K562 (cell line): ENCODE data around the gene FAM78B. TPM values are rescaled to one million over a fixed set of nuclear protein-coding genes. Genes with fewer than 3 reads are reported as not detected.

Experiments
- ATAC-seq: fragments of 200-7000 bp; cut with Tn5 transposase; 3 replicates; pipeline ENCODE4 v1.9.1; 2020; ENCODE audit warnings: moderate library complexity
- BruUV-seq: library from RNA; stranded (reverse); fragments of 400-500 nt; replicated peaks from 2 replicates; lab custom pipeline; 2021; lab: Mats Ljungman, UMichigan
- CTCF ChIA-PET: fragments of 300-600 bp; formaldehyde crosslinking; extraction: SDS; loops from one replicate; lab custom pipeline; 2021; ENCODE audit warnings: low intra/inter-chr PET ratio; lab: Yijun Ruan, JAX
- POLR2A ChIA-PET: fragments of 300-600, 350-650 bp; sonication (Branson Sonifier 250); formaldehyde crosslinking; extraction: SDS; loops from one replicate; lab custom pipeline; 2021; ENCODE audit warnings: antibody characterized with exemption, inconsistent platforms; lab: Yijun Ruan, JAX
- DNase-seq, 4 experiments: peaks; one replicate each; pipeline versions ENCODE4 v3.0.0 to v3.0.0-alpha.2; 2011 to 2018; ENCODE audit warnings: low spot score in 3 of 4, mixed read lengths in 3 of 4; ENCODE audit errors: extremely low read depth in 1 of 4
- FAIRE-seq: peaks from 2 replicates; lab custom pipeline; 2011; peaks lifted over from hg19 to GRCh38; lab: Jason Lieb, UNC
- H2AFZ ChIP-seq: 2 replicates; pipeline ENCODE4 v1.6.0; 2011; ENCODE audit warnings: low read depth, low read length, control low read depth, inconsistent platforms
- H3K27ac ChIP-seq: fragments of 200-600 bp; 3 replicates; pipeline ENCODE4 v1.8.0; 2011; ENCODE audit warnings: low read depth, mild to moderate bottlenecking, control low read depth, inconsistent platforms, low read length, moderate library complexity, mixed read lengths; ENCODE audit errors: extremely low read depth
- H3K27me3 ChIP-seq, 2 experiments: fragments of 300-600 bp in 1 of 2; 2 replicates in 1 of 2; 3 replicates in 1 of 2; pipeline versions ENCODE4 v1.6.0 to v1.8.0; 2011; ENCODE audit warnings: inconsistent platforms in 2 of 2, low read length in 2 of 2, mild to moderate bottlenecking in 1 of 2, mixed read lengths in 1 of 2, moderate library complexity in 1 of 2; ENCODE audit not compliant: control insufficient read depth in 2 of 2, insufficient read depth in 2 of 2
- H3K36me3 ChIP-seq: fragments of 300-600 bp; 3 replicates; pipeline ENCODE4 v1.8.0; 2011; ENCODE audit warnings: mild to moderate bottlenecking, low read length, inconsistent platforms; ENCODE audit not compliant: control insufficient read depth, insufficient read depth
- H3K4me1 ChIP-seq, 2 experiments: fragments of 200-600 bp in 1 of 2; replicated peaks in 1 of 2; 2 replicates in 1 of 2; 3 replicates in 1 of 2; pipeline versions ENCODE4 v1.5.1 to v1.8.0; 2011; ENCODE audit warnings: inconsistent platforms in 2 of 2, low read length in 2 of 2, mild to moderate bottlenecking in 1 of 2, mixed read lengths in 1 of 2, moderate library complexity in 1 of 2; ENCODE audit not compliant: control insufficient read depth in 2 of 2, insufficient read depth in 2 of 2
- H3K4me2 ChIP-seq: 2 replicates; pipeline ENCODE4 v1.6.1; 2011; ENCODE audit warnings: low read length, control low read depth, inconsistent platforms, mixed read lengths; ENCODE audit not compliant: insufficient read depth
- H3K4me3 ChIP-seq: fragments of 200-600 bp; sonication (generic), shearing (Covaris generic); 2 replicates; pipeline ENCODE4 v1.5.1; 2016; ENCODE audit warnings: control low read depth, inconsistent platforms
- H3K79me2 ChIP-seq: fragments of 200-600 bp; 3 replicates; pipeline ENCODE4 v1.8.0; 2011; ENCODE audit warnings: low read length, inconsistent platforms; ENCODE audit not compliant: control insufficient read depth, insufficient read depth
- H3K9ac ChIP-seq, 2 experiments: 2 replicates each; pipeline versions ENCODE4 v1.6.0 to v1.6.1; 2011; ENCODE audit warnings: low read depth in 2 of 2, low read length in 2 of 2, control low read depth in 1 of 2, inconsistent platforms in 1 of 2, mild to moderate bottlenecking in 1 of 2, mixed read lengths in 1 of 2; ENCODE audit not compliant: insufficient read depth in 1 of 2
- H3K9me1 ChIP-seq: one replicate; pipeline ENCODE4 v1.6.0; 2011; ENCODE audit warnings: inconsistent platforms, mild to moderate bottlenecking, low read length, moderate library complexity; ENCODE audit not compliant: control insufficient read depth, insufficient read depth
- H3K9me3 ChIP-seq: replicated peaks from 2 replicates; pipeline ENCODE4 v1.5.1; 2011; ENCODE audit warnings: low read depth, low read length, inconsistent platforms; ENCODE audit not compliant: control insufficient read depth, insufficient read depth
- H4K20me1 ChIP-seq: replicated peaks from 2 replicates; pipeline ENCODE4 v1.6.1; 2011; ENCODE audit warnings: low read length, inconsistent platforms, mixed read lengths; ENCODE audit not compliant: control insufficient read depth, insufficient read depth
- GTF2A2 ChIP-seq: IDR thresholded peaks from 2 replicates; pipeline ENCODE4 v1.6.1; 2016; ENCODE audit warnings: mild to moderate bottlenecking, missing genetic modification characterization, missing compliant biosample characterization
- PKNOX1 ChIP-seq: fragments of 450-650 bp; IDR thresholded peaks from 2 replicates; pipeline ENCODE4 v1.6.1; 2016
- SRF ChIP-seq, 2 experiments: fragments of 250-450, 450-650 bp in 1 of 2; sonication (Bioruptor Pico) in 1 of 2; sonication (generic) in 1 of 2; formaldehyde crosslinking; IDR thresholded peaks; 2 replicates each; pipeline versions ENCODE4 v1.5.0 to v1.5.1; 2020 to 2022; ENCODE audit warnings: mild to moderate bottlenecking in 1 of 2, missing genetic modification reagents in 1 of 2
- TGIF2 ChIP-seq: sonication (generic); formaldehyde crosslinking; IDR thresholded peaks from 2 replicates; pipeline ENCODE4 v1.8.1; 2022; ENCODE audit warnings: mild to moderate bottlenecking, missing genetic modification reagents, moderate library complexity
- ZNF398 ChIP-seq: fragments of 250-450 bp; sonication (Bioruptor Pico); IDR thresholded peaks from 2 replicates; pipeline ENCODE4 v1.8.0; 2021; ENCODE audit warnings: moderate library complexity, mild to moderate bottlenecking, inconsistent platforms
- WGBS: fragments of 100-300 bp; shearing (Covaris generic); methylation state at CpG from one replicate; pipeline ENCODE4 v1.1.6; 2016; ENCODE audit warnings: low coverage, mixed read lengths; ENCODE audit not compliant: insufficient coverage; ENCODE audit errors: missing lambda C conversion rate; 5-methylcytosine and 5-hydroxymethylcytosine counted together
- in situ Hi-C: fragments of 300-500 bp; cut with MboI; formaldehyde crosslinking; loops from 4 replicates; pipeline ENCODE4 v1.15.0; 2018; ENCODE audit warnings: inconsistent platforms, mixed read lengths
- intact Hi-C: fragments of 100-400 bp; cut with micrococcal nuclease; formaldehyde crosslinking; loops from 2 replicates; pipeline ENCODE4 v1.14.2; 2022
- polyA plus RNA-seq, 8 experiments: library from polyadenylated mRNA; depleted of rRNA in 4 of 8; stranded (reverse) in 5 of 8; unstranded in 3 of 8; fragments of >200 nt; fragmentation: Nextera tagmentation in 2 of 8; fragmentation: Illumina TruSeq in 1 of 8; extraction: Ambion mirVana in 2 of 8; extraction: Trizol in 1 of 8; gene quantifications; 2 replicates each; pipeline versions ENCODE4 v1.2.1 to v1.2.3, GENCODE V29; 2011 to 2014; ENCODE audit warnings: inconsistent platforms in 1 of 8, missing spikeins in 1 of 8
- total RNA-seq, 7 experiments: library from RNA; depleted of rRNA in 6 of 7; stranded (reverse); fragments of >200 nt in 6 of 7; fragmentation: Illumina TruSeq in 2 of 7; extraction: Trizol in 2 of 7; gene quantifications; 2 replicates each; pipeline versions ENCODE4 v1.2.1 to v1.2.3, GENCODE V29; 2011 to 2021; ENCODE audit warnings: low replicate concordance in 1 of 7

The FAM78B gene
- total and polyA plus RNA-seq, 9 of the 15 experiments (the other 6 are each of a cell fraction or from before 2014, with no cell fraction given), result 0.04 to 0.43 (median 0.29) TPM; not detected in 1

- no peak for TF ChIP-seq PKNOX1
- TF ChIP-seq TGIF2, result no peak
- no peak for TF ChIP-seq ZNF398 (CRISPR knock-in tag)
These were observed 102.4 kb downstream of the FAM78B start (continued) for GRCh38 chr1:166064313-166064926.

- H3K9ac ChIP-seq, result no peak overlapping the region
- CTCF ChIA-PET, result no interaction called here
- no peaks in the 10 kb centered on the region for H3K9me3 ChIP-seq
- H3K4me2 ChIP-seq, result no peak overlapping the region
- H3K27me3 ChIP-seq, result peaks cover 0 to 5% of the 10 kb centered on the region in 2 experiments; a peak in 1 of 5 replicates
- WGBS, result 0% methylated on average over 1 of the region's 1 CpG
- H3K4me3 ChIP-seq, result no peak overlapping the region
- no TSS peak for BruUV-seq
- H2AFZ ChIP-seq, result no peak overlapping the region
- H3K27ac ChIP-seq, result no peak overlapping the region
- H3K4me1 ChIP-seq, result no peaks in the 10 kb centered on the region
- H4K20me1 ChIP-seq, result 0 out of 2 replicates have a peak, but pooled peaks cover 2% of the 10 kb centered on the region
- H3K79me2 ChIP-seq, result no peaks in the 10 kb centered on the region
- DNase-seq (no peak), FAIRE-seq (no peak), ATAC-seq (no peak)
- in situ Hi-C loops, result no loop called here
- H3K9me1 ChIP-seq, result no peaks in the 10 kb centered on the region
- TF ChIP-seq GTF2A2 (tag), result no peak
- no peak for TF ChIP-seq SRF (CRISPR knock-in tag; IDR thresholded peaks at IDR 0.05)
- TF ChIP-seq, all 486 proteins: peak for 0
- H3K36me3 ChIP-seq, result no peaks in the 10 kb centered on the region
- intact Hi-C loops, result no loop called here
- POLR2A ChIA-PET, result no interaction called here
These were observed 103.1 kb downstream of the FAM78B start for GRCh38 chr1:166063701-166064100.
